ENCODE results near the gene RAB37. TPM values are rescaled to one million over a fixed set of nuclear protein-coding genes. Genes with fewer than 3 reads are reported as not detected.

The RAB37 gene
- total and polyA plus RNA-seq, 2 donors (not counting 1 experiment from before 2014, with no cell fraction given) = 67.6 to 76.8 TPM

DNA sequence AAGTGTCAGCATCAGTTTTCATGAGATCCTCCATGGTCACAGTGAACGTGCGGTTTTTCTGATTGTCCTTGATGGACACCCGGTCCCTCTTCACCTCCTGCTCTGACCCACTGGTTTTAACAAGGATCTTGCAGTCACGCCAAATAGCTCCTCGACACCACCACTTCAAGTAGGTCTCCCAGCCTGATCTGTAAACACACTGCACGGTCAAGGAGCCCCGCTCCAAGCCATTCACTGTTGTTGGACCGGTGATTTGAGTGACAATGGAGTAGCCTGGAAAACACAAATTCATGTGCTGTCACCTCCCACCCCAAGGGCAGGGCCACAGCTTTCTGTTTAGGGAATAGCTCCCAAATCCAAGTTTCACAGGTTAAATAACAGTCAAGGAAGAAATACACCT is 32.5 kb upstream of the RAB37 start:
- DNase-seq = no peak
- intact Hi-C loops (cut with micrococcal nuclease) = no loop called here
- Mint-ChIP-seq H3K27me3 (peaks cover 11% of the 10 kb centered on the region), H3K4me1 (no peaks in the 10 kb centered on the region), H3K4me3 (no peak overlapping the region), H3K27ac (no peak overlapping the region), H3K9me3 (ENCODE audit: insufficient read depth) (no peaks in the 10 kb centered on the region)
- H3K27me3 ChIP-seq (replicated peaks in 1 of 4; ENCODE audit: control extremely low read depth in 1 of 4, control insufficient read depth in 3 of 4, insufficient read depth in 4 of 4, low read length in 3 of 4) = peaks cover 0 to 9% (median 0%) of the 10 kb centered on the region in 4 experiments
- TF ChIP-seq EZH2 (IDR thresholded peaks at IDR 0.05; ENCODE audit: borderline replicate concordance, insufficient read depth, low read depth, low read length, poor library complexity, severe bottlenecking) = no peak
- TF ChIP-seq, protein P1, sequence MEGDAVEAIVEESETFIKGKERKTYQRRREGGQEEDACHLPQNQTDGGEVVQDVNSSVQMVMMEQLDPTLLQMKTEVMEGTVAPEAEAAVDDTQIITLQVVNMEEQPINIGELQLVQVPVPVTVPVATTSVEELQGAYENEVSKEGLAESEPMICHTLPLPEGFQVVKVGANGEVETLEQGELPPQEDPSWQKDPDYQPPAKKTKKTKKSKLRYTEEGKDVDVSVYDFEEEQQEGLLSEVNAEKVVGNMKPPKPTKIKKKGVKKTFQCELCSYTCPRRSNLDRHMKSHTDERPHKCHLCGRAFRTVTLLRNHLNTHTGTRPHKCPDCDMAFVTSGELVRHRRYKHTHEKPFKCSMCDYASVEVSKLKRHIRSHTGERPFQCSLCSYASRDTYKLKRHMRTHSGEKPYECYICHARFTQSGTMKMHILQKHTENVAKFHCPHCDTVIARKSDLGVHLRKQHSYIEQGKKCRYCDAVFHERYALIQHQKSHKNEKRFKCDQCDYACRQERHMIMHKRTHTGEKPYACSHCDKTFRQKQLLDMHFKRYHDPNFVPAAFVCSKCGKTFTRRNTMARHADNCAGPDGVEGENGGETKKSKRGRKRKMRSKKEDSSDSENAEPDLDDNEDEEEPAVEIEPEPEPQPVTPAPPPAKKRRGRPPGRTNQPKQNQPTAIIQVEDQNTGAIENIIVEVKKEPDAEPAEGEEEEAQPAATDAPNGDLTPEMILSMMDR (IDR thresholded peaks at IDR 0.05) = no peak
- no peaks in the 10 kb centered on the region for H3K36me3 ChIP-seq (replicated peaks in 1 of 2; ENCODE audit: control extremely low read depth in 1 of 2, control insufficient read depth in 1 of 2, extremely low read depth in 1 of 2, insufficient read depth in 2 of 2, low read length in 1 of 2)
- no peak overlapping the region for H3K4me3 ChIP-seq (ENCODE audit: control extremely low read depth in 1 of 5, extremely low read depth in 1 of 5, insufficient read depth in 1 of 5, low read depth in 2 of 5, low read length in 4 of 5)
- H3K4me2 ChIP-seq (replicated peaks; ENCODE audit: low read depth, low read length, poor library complexity, severe bottlenecking) = no peak overlapping the region
- ChIA-PET POLR2A (no interaction called here), CTCF (no interaction called here)
- H3K9me3 ChIP-seq (ENCODE audit: control extremely low read depth in 1 of 3, control insufficient read depth in 2 of 3, insufficient read depth in 1 of 3, low read length in 2 of 3) = peaks cover 0 to 7% (median 0%) of the 10 kb centered on the region in 3 donors
- H3K9ac ChIP-seq (ENCODE audit: low read length) = no peak overlapping the region
- H3K4me1 ChIP-seq (ENCODE audit: control insufficient read depth in 2 of 2, insufficient read depth in 2 of 2, low read length in 2 of 2) = no peaks in the 10 kb centered on the region
- ATAC-seq (ENCODE audit: low read depth) = no peak
- WGBS (ENCODE audit: insufficient coverage) = 95% methylated on average over 7 of the region's 8 CpGs
- no peaks in the 10 kb centered on the region for H3K79me2 ChIP-seq (ENCODE audit: control insufficient read depth, insufficient read depth, low read length)
- no peaks in the 10 kb centered on the region for H4K20me1 ChIP-seq (ENCODE audit: control insufficient read depth, insufficient read depth, low read length, poor library complexity, severe bottlenecking)
- H3K27ac ChIP-seq (ENCODE audit: low read length in 2 of 2) = no peak overlapping the region
- H2AFZ ChIP-seq (ENCODE audit: insufficient read depth, low read depth, low read length, poor library complexity, severe bottlenecking) = no peak overlapping the region

GRCh38 chr17:74711058-74711824 is 25.8 kb upstream of the RAB37 start:
- no peak overlapping the region for H3K4me2 ChIP-seq (replicated peaks; ENCODE audit: low read depth, low read length, poor library complexity, severe bottlenecking)
- WGBS (ENCODE audit: insufficient coverage) = 33% methylated on average over 11 of the region's 12 CpGs
- no peak overlapping the region for H3K27ac Mint-ChIP-seq

More at GRCh38 chr17:74711058-74711824, 25.8 kb upstream of the RAB37 start:
- peak overlapping the region; percentile 28 for H2AFZ ChIP-seq (ENCODE audit: insufficient read depth, low read depth, low read length, poor library complexity, severe bottlenecking)
- H3K27me3 ChIP-seq (replicated peaks in 1 of 4; ENCODE audit: control extremely low read depth in 1 of 4, control insufficient read depth in 3 of 4, insufficient read depth in 4 of 4, low read length in 3 of 4) = peaks cover 0 to 7% (median 0%) of the 10 kb centered on the region in 4 experiments
- Mint-ChIP-seq H3K4me3 (no peak overlapping the region), H3K27me3 (peaks cover 2% of the 10 kb centered on the region), H3K9me3 (ENCODE audit: insufficient read depth) (no peaks in the 10 kb centered on the region), H3K4me1 (peaks cover 21% of the 10 kb centered on the region)
- no peak overlapping the region for H3K9ac ChIP-seq (ENCODE audit: low read length)
- H3K9me3 ChIP-seq (ENCODE audit: control extremely low read depth in 1 of 3, control insufficient read depth in 2 of 3, insufficient read depth in 1 of 3, low read length in 2 of 3) = no peaks in the 10 kb centered on the region
- no peaks in the 10 kb centered on the region for H3K79me2 ChIP-seq (ENCODE audit: control insufficient read depth, insufficient read depth, low read length)
- TF ChIP-seq, protein P1 (IDR thresholded peaks at IDR 0.05) = no peak
- no peak for TF ChIP-seq EZH2 (IDR thresholded peaks at IDR 0.05; ENCODE audit: borderline replicate concordance, insufficient read depth, low read depth, low read length, poor library complexity, severe bottlenecking)
- POLR2A ChIA-PET = no interaction called here
- DNase-seq (no peak), ATAC-seq (ENCODE audit: low read depth) (no peak)
- CTCF ChIA-PET = interaction anchor here (1.4 kb wide), 1 partner anchor 54 kb away, joined by 3 read pairs; no protein-coding TSS in a partner anchor
- H3K27ac ChIP-seq (ENCODE audit: low read length in 2 of 2) = no peak overlapping the region
- H3K4me1 ChIP-seq (ENCODE audit: control insufficient read depth in 2 of 2, insufficient read depth in 2 of 2, low read length in 2 of 2) = peaks cover 15 to 18% of the 10 kb centered on the region in 2 donors
- no peaks in the 10 kb centered on the region for H3K36me3 ChIP-seq (replicated peaks in 1 of 2; ENCODE audit: control extremely low read depth in 1 of 2, control insufficient read depth in 1 of 2, extremely low read depth in 1 of 2, insufficient read depth in 2 of 2, low read length in 1 of 2)
- intact Hi-C loops (cut with micrococcal nuclease) = no loop called here
- H3K4me3 ChIP-seq (ENCODE audit: control extremely low read depth in 1 of 5, extremely low read depth in 1 of 5, insufficient read depth in 1 of 5, low read depth in 2 of 5, low read length in 4 of 5) = no peak overlapping the region
- no peaks in the 10 kb centered on the region for H4K20me1 ChIP-seq (ENCODE audit: control insufficient read depth, insufficient read depth, low read length, poor library complexity, severe bottlenecking)
